GM19455 (cell line): ENCODE results near the gene NOX5.

Source experiments
- ATAC-seq: cut with Tn5 transposase; IDR thresholded peaks from one replicate; pipeline ENCODE4 v1.9.1; 2021; ENCODE audit not compliant: unreplicated experiment

The NOX5 gene

DNA sequence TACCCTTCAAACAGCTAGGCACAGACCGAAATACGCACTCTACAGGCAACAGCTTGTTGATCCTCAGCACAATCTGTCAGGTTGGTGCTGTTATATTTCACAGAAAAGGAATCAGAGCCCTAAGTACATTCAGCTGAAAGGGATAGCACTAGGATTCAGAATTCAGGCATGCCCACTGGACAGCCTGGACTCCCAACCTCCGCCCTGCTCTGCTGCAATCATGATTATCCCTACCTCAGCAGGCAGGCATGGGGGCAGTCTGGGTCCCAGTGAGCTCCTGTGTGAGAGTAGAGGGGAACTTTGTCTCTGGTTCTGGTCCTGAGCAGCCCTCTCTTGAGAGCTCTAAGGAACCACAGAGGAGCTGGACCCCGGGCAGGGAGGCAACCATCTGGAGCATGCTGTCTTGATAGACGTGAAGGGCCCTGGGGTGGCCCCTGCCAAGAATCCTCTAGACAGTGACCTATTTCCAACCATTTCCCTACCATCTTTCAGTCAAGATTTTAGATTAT, 23.4 kb upstream of the NOX5 start:
- ATAC-seq: no peak

DNA sequence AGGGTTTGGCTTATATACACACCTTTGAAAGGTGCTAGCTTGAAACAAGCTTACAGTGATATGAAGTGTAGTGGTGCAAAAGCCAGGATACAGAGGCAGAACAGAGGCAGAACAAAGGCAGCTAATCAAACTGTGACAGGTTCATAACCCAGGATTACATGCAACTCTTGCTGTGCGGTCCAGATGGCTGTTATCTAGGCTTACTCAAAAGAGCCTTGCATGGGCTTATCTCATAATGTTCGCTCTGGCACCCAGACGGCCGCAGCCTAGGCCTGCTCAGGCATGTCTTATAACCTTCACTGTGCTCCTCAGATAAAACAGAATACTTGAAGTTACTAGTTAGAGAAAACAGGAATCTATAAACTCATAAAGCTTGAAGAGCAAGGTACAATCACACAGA, 22.8 kb upstream of the NOX5 start:
- ATAC-seq: no peak

DNA sequence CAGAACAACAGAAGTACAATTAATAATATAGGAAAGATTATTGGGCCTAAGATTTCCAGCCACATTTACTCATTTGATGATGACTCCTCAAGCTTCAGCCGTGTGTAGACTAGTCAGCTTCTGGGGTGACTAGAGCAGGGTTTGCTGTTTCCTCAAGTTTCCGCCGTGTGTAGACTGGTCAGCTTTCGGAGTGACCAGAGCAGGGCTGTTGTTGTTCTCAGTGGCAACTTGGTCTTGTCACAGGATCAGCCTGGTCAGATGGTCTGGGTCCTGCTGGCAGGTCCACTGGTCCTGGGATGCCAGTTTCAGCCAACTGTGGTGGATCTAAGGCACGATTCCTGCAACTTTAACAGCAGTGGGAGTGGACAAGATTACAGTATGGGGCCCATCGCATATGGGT, 21.8 kb upstream of the NOX5 start:
- ATAC-seq: no peak

GRCh38 chr15:68993276-68993675, 21.2 kb upstream of the NOX5 start:
- no peak for ATAC-seq

- no peak for ATAC-seq
Measured at GRCh38 chr15:68994149-68994548, 20.3 kb upstream of the NOX5 start.

DNA sequence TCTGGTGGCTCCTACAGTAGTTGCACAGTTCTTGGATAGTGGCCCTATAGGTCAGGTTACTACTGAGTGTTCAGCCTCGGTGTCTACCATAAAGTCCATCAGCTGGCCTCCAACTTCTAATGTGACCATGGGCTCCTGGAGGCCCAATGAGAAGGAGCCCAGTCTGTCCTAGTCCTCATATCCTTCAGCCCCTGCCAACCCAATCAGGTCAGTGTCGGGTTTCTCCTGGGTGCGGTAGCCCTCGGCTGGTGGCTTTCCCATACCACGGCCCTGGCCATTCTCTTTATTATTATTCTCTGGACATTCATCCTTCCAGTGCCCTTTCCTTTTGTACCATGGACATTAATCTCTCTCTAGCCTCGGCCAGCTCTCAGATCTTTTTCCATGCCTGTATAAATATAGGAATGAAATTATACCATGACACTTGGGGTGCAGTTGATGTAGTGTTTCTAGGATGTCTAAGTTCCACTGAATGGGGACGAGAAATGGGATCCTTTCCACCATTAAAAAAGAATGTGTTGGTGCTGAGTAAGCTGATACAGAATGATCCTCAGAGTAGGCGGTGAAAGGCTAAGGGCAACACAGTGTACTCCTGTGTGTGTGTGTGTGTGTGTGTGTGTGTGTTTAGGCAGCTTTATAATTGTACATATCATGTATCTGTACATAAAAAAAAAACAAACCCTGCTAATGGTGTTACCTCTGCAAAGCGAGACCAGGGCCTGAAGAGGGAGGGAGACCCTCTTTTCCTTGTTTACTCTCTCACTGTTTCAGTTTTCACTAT, 19.3 kb upstream of the NOX5 start:
- no peak for ATAC-seq

- no peak for ATAC-seq
Measured at GRCh38 chr15:68997050-68997449, 17.4 kb upstream of the NOX5 start.

- no peak for ATAC-seq
Measured at GRCh38 chr15:68997930-68998777, 16.3 kb upstream of the NOX5 start.

GRCh38 chr15:68999091-68999490, 15.4 kb upstream of the NOX5 start:
- ATAC-seq: no peak

- ATAC-seq: no peak
Measured at GRCh38 chr15:69000091-69000490, 14.4 kb upstream of the NOX5 start.

DNA sequence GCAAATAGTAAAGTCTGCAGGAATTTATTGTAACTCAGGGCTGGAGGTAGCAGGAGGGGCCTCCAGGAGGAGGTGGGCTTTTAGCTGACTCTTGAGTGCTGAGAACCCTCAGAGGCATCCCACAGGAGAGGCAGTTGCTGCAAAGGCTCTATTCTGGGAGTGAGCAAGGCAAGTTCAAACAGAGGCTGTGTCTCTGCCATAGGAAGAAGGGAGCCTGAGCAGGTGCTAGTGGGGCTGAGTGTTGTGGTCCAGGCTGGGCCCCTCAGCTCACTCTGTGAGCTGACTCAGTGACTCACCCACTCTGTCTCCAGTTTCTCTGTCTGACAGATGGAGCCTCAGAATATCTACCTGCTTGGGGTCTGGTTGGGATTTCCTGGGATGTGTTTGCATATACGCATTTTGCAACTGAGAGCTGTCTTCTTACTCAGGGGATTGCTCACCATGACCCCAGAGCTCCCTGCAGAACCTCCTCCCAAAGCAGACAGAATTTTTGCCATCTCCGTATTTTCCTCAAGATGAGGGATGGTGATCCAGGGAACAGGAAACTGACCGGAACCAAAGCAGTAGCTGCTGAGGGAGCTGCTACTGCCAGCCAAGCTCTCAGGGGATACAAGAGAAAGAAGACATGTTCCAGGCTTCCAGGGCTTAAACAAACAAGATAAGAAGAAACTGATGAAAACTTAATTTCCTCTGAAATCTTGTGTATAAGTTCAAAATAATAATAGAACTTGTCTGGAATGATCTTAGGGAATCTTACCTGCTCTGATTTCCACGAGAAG, 13.6 kb upstream of the NOX5 start:
- no peak for ATAC-seq

GRCh38 chr15:69002783-69003182, 11.7 kb upstream of the NOX5 start:
- no peak for ATAC-seq

DNA sequence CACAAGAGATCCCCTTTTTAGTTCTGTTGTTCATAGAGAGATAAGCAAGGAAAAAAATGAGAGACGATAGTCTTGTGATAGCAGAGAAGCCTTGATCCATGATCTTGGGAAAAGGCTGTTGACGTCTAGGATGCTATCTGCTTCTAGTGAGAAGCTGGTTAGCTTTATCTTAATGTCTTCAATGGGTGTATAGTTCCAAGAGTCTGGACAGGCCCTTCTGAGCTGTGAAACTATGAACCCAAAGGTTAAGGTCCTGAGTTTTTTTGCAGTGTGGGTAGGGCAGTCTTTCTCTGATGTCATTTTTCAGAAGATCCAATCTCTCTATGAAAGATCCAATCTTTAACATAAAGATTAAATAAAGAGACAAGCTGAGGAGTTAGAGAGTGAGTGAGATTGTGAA, 10.5 kb upstream of the NOX5 start:
- ATAC-seq: no peak

GRCh38 chr15:69008056-69008455, 6.4 kb upstream of the NOX5 start:
- ATAC-seq: no peak

DNA sequence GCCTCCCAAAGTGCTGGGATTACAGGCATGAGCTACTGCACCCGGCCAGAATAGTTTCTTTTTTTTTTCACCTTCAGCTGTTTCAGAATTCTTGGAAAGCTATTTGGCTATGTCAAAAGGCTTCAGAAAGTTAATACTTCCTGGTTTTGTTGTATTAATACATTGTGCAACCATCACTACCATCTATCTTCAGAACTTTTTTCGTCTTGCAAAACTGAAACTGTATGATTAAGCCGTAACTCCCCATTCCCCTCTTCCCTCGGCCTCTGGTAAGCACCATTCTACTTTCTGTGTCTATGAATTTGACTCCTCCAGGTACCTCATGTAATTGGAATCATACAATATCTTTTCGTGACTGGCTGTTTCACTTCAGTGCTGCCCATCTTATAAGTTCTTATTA, 5.2 kb upstream of the NOX5 start:
- ATAC-seq: no peak

GRCh38 chr15:69011641-69012040, 2.9 kb upstream of the NOX5 start:
- no peak for ATAC-seq

DNA sequence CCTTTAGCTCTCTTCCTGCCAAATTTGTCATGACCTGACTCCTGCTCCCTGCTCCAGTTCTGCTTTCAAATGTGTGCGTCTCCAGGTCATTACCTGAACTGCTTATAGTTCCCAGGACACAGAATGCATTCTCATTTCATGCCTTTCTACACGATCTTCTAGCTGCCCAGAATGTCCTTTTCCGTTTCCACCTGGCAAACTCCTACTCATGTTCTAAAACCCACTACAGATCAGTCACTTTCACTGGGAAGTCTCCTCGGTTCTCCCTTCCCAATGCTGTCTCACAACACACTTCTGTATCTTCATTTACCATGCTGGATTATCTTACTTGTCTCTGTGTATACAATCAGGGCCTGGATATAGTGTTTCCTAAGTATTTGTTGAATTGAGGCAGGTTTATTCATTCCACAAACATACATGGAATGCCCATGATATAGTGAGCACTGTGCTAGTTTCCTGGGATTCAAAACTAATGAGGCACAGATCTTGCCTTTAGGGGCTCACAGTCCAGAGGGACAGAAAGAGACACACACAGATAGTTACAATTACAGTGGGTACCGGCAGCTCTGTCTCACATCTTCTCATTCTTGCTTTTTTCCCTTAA, 1.6 kb upstream of the NOX5 start:
- ATAC-seq: no peak

GRCh38 chr15:69013726-69014406, 629 bp upstream of the NOX5 start:
- no peak for ATAC-seq

DNA sequence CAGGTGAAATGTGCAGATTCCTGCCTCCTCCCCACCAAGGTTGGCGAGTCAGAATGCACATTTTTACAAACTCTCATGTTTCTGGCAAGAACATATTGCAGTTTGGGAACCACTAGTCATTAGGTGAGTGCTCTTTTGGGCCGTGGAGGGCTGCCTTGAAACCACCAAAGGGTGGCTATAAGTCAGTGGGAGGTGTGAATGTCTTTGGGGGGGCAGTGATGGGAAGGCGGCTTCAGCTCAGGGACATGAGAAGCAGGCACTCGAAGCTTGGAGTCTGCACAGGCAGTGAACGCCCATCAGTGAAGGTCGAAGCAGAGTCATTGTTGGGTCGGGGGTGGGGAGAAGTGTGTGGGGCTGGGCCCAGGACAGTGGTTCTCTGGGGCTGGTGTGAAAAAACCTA, 1.1 kb downstream of the NOX5 start:
- no peak for ATAC-seq

- no peak for ATAC-seq
Measured at GRCh38 chr15:69016021-69016595, 1.6 kb downstream of the NOX5 start.
